Central memory CD4-positive, alpha-beta T cell (primary cell): ENCODE measurements around the gene ZFYVE26.

ENCODE experiments used
- DNase-seq: peaks from one replicate; pipeline ENCODE4 v3.0.0; 2022

ZFYVE26 gene

DNA sequence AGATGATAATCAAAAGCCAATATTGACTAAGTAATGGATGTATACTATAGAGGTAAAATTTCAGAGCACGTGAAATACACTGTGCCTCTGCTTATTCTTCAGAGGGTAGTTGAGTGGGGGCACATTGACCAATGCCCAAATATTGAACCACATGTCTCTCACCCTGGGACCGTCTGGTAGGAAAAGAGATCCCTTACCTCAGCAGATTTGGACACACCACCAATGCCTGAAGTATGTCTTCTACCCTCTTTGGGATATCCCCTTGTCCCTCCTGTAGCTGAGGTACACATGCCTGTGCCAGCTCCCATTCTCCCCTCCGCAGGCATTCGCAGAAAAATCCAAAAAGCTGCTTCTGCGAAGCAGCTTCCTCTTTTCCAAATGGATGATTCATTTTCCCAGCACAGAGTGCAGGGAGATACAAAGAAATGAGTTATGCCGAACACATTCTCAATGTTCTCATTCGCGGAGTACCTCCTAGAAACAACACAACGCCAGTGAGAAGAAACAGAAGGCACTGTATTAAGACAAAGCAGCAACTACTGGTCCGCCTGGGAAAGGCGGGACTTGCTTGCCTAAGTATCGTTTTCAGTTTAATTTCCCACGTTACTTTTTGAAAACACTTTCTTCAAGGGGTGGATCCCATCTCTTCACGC, 691 bp downstream of the ZFYVE26 start:
- DNase-seq, result no peak

DNA sequence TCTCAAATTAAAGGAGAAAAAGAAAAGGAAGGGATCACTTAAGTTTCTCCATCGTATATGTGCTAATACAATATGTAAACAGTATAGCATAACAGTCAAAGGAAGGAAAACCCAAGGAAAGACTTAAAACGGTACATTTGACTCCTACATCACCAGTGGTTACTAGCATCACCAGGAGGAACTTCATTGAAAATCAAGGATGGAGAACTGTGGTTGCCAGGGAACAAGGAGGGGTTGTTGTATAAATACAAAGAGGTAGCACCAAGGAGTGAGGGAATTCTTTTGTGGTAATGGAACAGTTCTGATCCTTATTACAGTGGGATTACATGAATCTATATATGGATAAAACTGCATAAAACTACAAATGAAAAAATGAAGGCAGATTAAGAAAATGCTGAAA, 1.6 kb downstream of the ZFYVE26 start:
- DNase-seq, result no peak

GRCh38 chr14:67806246-67806645, 10.1 kb downstream of the ZFYVE26 start:
- DNase-seq, result no peak

- no peak for DNase-seq
Observed at GRCh38 chr14:67800743-67801142, 15.6 kb downstream of the ZFYVE26 start.

GRCh38 chr14:67798731-67799130, 17.7 kb downstream of the ZFYVE26 start:
- no peak for DNase-seq

DNA sequence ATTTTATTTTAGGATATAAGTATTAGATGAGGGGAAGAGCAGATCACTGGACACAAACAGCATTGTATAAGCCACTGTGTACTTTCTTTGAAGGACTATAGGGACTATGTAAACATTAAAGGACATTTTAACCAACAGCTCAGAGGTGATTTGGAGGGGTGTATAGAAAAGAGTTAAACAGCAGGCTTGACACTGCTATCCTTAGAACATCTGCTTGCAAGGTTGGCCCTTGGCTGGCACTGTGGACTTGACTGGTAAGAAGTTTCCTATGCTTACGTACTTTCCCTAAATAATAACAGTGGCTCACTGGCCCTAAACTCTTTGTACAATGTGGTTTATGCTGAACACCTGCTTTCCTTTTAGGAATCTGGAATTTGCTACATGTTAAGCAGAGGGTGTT, 28.7 kb downstream of the ZFYVE26 start:
- no peak for DNase-seq

DNA sequence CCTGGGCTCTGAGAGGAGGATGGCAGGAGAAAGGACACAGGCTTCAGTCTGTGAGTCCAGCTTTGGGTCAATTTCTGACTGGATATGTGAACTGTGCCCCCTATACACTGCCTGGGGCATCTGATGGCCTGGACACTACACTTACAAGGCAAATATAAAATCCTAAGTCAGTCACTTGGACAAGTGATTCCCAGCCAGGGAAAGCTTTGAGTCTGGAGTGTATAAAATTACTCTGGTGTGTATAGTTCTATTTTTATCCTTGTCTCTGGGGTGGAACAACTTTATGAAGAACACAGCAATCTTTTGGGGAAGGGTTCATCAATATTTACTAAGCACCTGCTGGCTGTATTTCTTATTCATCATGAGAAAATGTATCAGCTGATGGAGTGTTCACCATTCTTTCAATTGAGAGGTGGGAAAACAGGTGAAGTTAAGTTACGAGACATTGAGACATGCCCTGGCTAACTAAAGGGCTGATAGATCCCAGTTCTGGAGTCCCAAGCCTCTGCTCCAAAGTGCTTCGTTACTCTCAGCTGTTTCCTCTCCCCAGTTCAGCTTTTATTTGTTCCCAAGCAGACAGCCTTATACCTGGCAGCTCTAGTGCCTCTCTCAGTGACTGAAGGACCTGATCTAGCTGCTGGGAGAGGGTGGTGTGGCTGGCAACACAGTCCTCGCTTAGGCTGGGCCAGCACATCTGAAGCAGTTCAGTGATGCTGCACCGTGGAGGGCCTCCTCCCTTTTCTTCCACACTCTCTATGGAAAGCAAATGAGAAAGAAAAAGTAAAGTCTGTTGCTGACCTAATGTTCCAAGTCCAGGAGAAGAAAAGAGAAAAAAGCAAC, 30.9 kb downstream of the ZFYVE26 start:
- no peak for DNase-seq

- no peak for DNase-seq
Observed at GRCh38 chr14:67784244-67784823, 32.1 kb downstream of the ZFYVE26 start.

- no peak for DNase-seq
Observed at GRCh38 chr14:67782090-67782489, 34.3 kb downstream of the ZFYVE26 start.

- DNase-seq, result no peak
Observed at GRCh38 chr14:67778792-67779191, 37.6 kb downstream of the ZFYVE26 start.

- no peak for DNase-seq
Observed at GRCh38 chr14:67776653-67777322, 39.6 kb downstream of the ZFYVE26 start.

GRCh38 chr14:67773844-67774377, 42.5 kb downstream of the ZFYVE26 start:
- DNase-seq, result no peak

GRCh38 chr14:67768219-67768618, 48.2 kb downstream of the ZFYVE26 start:
- no peak for DNase-seq

DNA sequence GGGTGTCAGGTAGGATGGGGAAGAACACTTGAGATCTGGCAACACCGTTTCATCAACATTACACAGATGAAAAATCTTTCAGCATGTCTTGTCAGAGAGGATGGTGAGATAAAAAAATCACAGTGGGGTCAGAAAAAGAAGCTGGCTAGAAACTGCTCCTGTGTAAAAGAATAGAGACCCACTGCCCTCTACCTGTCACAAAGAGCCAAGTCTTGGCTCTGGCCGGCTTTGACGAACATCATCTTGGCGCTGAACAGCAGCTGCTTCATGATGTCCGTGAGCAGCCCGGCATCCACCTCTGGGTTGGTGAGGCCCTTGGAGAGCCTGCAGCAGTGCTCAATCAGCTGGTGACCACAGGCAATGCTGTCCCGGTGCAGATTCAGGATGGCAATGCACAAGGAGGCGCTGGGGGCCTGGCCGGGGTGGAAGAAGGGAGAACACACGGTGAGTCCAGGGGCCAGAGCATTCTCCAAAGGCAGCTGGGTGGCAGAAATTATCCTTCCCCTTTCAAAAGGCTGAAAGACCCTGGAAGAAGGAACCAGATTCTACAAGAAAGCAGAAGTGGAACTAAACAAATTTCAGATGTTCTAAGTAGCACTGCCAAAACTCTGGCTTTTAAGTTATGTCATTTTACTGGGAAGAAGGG, 50.2 kb downstream of the ZFYVE26 start:
- no peak for DNase-seq

GRCh38 chr14:67765192-67765834, 51.1 kb downstream of the ZFYVE26 start:
- no peak for DNase-seq

DNA sequence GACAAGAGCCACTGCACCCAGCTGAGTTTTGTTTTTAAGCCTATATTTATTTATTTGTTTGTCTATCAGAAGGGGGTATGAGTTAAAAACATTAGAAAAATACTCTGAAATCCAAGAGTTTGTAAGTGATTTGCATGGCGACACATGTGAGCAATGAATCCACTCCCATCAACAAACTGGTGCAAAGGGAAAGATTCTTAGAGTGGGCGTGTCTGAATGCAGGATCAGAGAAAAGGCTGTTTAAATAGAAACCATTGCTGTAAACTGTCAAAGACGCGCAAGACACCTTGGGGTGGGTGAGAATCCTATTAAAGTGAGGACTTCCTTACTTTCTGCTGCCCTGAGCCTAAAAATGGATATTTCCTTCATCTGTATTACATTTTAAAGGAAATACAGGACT, 51.9 kb downstream of the ZFYVE26 start:
- no peak for DNase-seq

GRCh38 chr14:67763158-67763822, 53.1 kb downstream of the ZFYVE26 start:
- DNase-seq, result no peak

- no peak for DNase-seq
Observed at GRCh38 chr14:67762051-67762450, 54.3 kb downstream of the ZFYVE26 start.

- no peak for DNase-seq
Observed at GRCh38 chr14:67759916-67760315, 56.5 kb downstream of the ZFYVE26 start.

GRCh38 chr14:67757175-67757574, 59.2 kb downstream of the ZFYVE26 start:
- DNase-seq, result no peak

DNA sequence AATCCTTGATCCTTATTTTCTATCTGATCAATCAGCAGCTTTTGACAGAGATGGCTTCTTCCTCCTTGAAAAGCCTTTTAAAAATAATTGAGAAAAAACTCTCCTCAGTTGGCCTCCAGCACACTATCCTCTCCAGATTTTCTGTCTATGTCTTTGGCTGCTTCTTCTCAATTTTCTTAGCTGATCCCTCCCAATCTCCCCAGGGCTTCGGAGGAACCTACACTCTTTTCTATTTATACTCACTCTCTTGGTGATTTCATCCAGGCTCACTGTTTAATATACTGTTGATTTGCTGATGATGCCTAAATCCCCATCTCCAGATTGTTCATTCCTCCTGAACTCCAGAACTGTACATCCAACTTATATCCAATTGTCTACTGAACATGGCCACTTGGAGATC, 59.9 kb downstream of the ZFYVE26 start:
- no peak for DNase-seq
